SKM-1 (cell line): ENCODE data around the gene ALDH2.
A peak's percentile ranks its signal among the peaks of the same experiment; 100 is the strongest.
"Not testable (repeated sequence)": the region's sequence is repeated elsewhere in the genome, so short reads cannot be mapped to it uniquely, and the experiment has no call there.

Experiments
- DNase-seq: peaks from one replicate; lab custom pipeline; 2025; ENCODE audit not compliant: unreplicated experiment; lab: John Stamatoyannopoulos, UW

Gene ALDH2

DNA sequence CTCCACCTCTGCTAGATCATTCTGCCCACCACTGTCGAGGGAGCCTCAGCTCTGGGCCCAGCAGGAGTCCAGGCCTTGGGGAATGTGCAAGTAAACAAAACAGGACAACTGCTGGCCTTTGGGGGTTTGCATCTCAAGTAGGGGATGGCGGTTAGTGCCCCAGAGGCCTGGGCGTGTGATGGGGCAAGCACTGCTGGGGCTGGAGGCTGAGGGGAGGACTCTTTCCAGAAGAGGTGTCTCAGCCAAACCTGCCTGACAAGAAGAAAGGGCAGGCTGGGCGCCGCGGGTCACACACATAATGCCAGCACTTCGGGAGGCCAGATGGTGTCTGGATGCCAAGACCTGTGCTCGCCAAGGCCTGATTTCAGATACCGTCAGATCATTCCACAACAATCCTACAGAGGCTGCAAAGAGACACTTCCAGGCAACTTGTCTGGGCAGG is 8.6 kb upstream of the ALDH2 start:
- no peak for DNase-seq

DNA sequence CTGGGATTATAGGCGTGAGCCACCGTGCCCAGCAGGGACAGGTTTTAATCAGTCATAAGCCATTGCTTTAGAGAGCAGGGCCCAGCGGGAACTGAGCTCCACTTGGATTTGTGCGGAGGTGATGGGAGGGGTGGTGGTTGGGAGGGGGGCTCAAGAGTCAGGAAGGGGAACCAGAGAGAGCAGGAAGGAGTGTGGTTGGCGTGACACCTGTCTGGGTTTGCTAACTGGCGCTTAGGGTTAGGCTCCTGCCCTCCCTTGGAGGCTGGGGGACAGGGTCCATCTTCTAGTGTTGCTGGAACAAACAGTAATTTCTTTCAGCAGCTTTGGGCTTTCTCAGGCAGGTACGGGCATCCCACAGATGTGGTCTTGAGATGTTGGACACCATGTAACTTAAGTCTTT is 7.5 kb upstream of the ALDH2 start:
- DNase-seq, result no peak

DNA sequence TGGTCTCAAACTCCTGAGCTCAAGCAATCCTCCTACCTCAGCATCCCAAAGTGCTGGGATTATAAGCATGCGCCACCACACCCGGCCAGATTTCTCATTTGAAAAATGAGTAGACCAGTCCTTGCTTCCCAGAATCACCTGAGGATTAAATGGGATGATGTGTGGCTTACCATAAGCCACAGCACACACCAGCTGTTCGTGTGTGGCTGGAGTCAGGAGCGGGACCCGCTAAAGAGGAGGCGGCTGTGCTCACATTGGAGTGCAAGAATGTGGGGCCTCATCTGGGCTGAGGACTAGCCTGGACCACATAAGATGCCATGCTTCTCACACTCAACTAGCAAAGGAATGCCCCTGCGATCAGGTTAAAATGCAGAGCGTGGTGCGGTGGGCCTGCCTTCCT is 6.7 kb upstream of the ALDH2 start:
- no peak for DNase-seq

DNA sequence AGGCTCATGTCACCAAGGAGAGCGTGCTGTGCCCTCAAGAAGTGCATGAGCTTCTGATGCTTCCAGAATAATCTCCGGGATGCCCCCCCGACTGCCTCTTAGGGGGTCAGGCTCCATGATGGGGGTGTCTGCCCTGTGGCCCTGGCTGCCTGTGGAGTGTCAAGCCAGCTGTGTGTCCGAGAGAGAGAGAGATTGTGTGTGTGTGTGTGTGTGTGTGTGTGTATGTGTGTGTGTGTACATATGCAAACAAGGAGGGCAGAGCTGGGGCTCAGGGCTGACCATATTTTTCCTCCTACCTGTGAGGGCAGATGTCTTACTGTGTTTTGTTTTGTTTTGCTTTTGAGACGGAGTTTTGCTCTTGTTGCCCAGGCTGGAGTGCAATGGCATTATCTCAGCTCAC is 5.6 kb upstream of the ALDH2 start:
- DNase-seq, result no peak

DNA sequence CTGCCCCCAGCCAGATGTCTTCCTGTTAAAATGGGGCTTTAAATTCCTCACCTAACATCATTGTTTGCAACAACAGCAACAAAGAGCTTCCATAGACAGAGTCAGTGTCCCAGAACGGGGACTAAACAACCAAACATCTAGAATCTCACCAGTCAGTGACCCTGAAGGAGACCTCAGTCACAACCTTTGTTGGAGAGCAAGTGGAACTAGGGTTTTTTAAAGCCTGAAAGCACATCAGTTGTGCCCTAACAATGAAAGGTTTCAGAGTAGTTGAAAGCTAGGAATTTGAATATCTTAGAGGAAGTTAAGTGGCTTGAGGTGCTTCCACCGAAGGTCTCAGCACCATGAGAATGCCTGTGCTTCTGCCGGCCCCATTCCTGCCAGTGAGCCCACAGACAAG is 5.0 kb upstream of the ALDH2 start:
- DNase-seq, result no peak

DNA sequence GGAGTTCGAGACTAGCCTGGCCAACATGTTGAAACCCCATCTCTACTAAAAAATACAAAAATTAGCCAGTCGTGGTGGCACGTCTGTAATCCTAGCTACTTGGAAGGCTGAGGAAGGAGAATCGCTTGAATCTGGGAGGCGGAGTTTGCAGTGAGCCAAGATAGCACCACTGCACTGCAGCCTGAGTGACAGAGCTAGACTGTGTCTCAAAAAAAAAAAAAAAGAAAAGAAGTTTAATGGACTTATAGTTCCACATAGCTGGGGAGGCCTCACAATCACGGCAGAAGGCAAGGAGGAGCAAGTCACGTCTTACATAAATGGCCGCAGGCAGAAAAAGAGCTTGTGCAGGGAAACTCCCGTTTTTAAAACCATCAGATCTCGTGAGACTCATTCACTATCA is 3.2 kb upstream of the ALDH2 start:
- DNase-seq, result not testable (repeated sequence)

DNA sequence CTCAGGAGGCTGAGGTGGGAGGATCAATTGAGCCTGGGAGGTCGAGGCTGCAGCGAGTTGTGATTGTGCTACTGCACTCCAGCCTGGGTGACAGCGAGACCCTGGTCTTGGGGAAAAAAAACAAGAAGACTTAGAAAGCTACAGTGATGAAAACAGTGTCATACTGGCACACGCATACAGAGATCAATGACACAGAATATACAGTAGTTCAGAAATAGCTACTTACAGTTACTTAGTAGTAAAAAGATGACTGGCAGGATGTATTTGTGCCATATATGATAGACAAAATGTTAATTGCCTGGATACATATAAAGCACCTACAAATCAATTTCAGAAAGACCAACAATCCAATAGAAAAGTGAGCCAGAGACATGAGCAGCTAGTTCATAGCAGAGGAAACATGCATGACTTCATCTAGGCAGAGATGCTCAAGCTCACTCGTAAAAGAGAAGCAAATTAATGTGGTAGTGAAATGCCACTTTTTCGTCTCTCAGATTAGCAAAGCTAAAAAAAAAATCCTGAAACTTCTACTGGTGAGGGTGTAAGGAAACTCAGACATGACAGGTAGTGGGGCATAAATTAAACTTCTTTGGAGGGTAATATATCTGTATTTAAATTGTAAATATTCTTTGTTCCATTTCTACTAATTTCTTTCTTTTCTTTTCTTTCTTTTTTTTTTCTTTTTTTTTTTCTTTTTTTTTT is 2.5 kb upstream of the ALDH2 start:
- DNase-seq, result no peak

DNA sequence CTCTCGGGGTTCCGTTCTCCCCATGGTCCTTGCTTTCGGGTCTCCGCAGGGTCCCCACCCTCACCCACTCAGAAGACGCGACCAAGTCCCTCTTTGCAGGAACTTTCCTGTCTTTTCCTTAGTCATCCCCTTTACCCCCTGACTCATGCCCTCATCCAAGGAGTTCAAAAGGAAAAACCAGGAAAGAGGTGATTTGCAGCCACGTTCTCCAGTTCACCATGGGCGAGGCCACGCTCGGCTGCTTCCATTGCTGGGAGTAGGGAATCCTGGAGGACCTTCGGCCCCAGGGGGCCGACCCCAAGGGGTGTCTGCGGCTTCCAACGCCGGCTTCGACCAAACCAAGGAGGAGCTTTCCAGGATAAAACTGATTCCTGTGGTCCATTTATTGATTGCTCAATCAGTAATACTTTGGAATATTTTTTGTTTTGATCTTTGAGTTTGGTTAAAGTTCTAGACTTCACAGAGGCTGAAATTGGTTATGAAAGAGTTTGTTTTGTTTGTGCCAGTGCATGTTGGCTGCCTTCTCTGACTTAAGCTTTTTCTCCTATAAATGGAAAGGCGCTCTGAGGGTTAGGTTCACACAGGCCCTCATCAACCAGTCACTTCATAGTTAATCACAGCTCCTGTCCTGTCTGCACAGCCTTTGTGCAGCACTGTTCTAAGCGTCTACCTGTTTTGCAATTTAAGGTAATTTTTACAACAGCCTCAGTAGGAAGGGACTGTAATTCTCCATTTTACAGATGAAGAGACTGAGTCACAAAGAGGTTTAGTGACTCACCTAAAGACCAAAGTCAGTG is 827 bp downstream of the ALDH2 start:
- DNase-seq, result no peak

DNA sequence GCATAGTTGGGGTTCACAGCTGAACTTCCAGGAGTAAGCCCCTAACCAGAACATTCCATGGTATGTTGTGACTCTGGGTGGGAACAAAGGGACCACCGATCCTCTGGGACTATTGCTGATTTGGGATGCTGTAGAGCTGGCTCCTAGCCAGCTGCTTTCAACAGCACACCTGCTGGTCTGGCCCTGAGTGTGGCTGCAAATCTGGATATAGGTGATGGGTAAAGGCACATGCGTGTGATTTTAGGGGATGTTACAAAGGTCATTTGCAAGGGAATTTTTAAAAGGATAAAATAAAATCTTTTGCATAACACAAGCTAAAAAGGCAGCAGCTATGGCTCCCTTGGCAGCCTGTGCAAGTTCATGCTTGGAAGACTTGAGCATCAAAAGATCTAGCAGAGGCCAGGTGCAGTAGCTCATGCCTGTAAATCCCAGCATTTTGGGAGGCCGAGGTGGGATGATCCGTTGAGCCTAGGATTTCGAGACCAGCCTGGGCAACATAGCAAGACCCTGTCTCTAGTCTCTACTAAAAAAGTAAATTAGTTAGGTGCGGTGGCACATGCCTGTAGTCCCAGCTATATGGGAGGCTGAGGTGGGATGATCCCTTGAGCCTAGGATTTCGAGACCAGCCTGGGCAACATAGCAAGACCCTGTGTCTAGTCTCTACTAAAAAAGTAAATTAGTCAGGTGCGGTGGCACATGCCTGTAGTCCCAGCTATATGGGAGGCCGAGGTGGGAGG is 1.6 kb downstream of the ALDH2 start:
- no peak for DNase-seq

DNA sequence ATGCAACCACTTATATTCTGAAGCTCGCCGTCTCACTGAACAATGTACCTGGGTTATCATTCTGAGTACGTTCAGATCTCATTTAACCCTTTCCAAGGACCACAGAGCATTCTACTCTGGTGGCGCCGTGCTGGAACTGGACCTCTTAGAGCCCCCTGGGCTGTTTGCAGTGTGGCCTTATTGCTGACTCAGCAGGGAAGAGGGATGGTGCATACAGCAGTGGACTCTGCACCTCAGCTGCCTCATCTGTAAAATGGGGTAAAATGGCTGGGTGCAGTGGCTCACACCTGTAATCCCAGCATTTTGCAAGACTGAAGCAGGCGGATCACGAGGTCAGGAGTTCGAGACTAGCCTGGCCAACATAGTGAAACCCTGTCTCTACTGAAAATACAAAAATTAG is 2.9 kb downstream of the ALDH2 start:
- DNase-seq, result no peak

DNA sequence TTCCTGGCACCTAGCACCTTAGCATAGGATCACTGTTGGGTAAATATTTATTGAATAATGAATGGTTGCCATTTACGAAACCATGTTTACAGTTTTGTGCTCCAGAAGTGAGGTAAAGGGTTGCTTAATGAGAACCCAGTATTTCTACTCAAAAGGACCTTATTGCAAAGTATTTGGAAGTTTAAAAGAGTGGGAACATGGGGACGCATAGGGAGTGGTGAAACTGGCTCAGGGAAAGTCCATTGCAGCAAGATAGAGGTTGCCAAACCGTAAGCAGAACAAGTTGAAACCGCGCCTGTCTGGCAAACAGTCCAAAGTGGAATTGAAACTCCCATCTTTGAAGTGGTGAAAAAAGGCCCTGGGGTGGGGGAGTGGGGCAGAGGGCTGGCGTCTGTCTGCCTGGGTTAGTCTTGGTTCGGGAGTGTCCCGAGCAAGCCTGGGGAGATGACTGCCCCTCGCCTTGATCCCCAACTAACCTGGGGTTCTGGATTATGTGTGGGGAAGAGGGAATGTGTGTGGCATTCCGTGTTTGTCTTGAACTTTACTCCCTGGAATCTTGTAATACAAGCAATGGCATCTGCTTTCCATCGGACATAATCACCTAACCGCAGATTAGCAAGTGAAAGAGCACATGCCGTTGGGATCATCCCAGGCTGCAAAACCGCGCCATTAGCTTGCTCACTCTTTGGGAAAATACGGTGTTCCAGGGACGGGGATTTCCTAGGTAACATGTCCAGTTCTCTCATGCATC is 7.2 kb downstream of the ALDH2 start:
- no peak for DNase-seq

DNA sequence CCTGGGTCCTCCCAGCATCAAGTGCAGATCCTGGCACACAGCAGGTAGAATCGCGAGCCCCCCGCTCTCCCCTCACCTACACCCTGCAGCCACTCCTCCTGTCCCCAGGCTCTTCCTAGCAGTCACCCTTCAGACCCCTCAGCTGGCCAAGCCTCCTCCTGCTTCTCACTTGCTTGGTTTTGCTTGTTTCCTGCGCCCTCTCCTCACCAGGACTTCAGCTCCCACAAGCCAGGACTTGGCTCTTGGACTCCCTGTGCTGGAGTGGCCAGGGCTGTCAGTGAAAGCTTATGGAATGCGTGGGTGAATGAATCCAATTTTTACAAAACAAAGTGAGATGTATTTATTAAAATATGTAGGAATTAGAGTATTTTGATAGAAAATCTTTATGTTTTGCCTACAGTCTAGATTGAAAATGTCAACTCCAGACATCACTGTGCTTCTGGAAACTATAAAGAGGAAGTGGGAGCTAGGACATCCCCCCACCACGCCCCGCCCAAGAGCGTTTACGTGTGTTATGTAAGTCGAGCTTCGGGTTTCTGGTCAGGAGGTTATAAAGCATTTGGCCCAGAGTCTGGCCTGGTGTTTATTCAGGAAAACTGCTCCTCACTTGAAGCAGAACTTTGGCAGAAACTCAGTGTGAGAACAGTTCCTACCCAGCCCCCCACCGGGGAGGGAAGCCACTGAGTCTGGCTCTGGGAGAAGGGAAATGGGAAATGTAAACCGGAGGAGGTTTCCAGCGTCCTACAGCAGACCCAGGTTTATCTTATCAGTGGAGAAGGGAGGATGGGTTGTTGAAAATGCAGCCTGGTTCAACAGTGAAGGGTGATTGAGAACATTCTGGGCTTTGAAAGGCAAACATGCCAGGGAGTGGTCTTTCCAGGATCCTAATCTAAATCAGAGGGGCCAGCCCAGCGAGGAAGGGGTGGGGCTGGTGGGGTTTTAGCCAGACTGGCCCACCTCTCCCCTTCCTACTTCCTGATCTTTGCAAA is 8.8 kb downstream of the ALDH2 start:
- DNase-seq, result peak; percentile 70

DNA sequence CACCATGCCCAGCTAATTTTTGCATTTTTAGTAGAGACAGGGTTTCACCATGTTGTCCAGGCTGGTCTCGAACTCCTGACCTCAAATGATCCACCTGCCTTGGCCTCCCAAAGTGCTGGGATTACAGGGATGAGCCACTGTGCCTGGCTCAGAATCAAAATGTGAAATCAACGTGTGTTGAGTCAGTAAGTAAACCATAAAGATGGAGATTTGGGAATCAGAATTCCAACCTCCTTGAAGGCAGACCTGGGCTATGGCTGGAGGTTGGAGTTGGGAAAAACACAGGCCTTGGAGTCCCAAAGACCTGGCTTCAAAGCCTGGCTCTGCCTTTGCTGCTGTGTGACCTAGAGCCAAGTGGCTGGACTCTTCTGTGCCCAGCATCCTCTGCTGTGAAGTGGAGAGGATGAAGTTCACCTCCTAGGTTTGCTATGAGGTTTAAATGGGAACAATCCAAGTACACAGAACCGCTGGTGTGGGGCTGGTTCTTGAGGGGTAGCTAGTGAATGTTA is 10.2 kb downstream of the ALDH2 start:
- DNase-seq, result no peak

DNA sequence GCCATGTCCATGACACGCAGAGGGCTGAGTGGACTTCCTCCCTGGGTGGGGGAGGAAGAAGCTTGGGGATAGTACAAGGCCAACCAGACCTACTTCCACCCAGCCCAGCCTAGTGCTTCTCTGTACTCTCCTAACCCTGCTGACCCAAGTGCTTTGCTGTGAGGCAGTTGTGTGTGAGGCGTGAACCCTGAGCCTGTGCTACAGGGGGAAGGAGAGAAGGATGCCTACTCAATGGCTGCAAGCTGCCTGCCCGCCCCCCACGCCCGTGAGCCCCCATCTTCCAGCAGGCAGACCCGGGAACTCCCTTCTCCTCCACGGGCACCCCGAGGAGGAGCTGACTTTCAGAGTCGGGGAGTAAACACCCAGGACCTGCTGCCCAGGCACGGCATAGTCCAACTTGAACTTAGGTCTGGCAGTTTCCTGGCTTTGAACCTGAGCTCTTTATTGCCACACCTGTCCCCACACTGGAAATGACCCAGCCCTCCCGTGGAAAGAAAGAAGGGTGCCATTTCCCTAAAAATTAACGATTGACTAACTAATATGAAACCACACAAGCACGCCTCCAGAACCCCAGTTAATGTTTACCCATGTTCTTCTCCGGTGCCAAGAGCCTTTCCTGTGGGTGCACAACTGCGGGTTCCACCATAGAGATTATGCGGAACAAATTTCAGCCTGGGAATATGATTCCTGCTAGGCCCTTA is 10.8 kb downstream of the ALDH2 start:
- no peak for DNase-seq

DNA sequence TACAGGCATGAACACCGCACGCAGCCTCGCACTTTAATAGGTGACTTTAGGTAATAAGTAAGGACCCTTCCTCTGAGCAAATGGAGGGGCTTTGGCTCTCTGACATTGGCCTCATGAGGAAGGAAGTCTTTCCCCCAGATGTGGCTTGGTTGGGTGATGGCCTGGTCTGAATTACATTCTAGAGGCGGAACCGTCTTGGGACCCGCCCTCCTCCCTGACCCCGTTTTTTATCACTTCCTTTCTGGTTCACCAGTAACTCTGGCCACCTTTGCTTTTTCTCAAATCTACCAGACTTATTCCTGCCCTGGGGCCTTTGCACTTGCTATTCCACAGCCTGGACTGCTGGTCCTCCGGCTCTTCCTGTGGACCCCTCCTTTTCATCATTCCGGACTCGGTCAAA is 13.4 kb downstream of the ALDH2 start:
- DNase-seq, result no peak

DNA sequence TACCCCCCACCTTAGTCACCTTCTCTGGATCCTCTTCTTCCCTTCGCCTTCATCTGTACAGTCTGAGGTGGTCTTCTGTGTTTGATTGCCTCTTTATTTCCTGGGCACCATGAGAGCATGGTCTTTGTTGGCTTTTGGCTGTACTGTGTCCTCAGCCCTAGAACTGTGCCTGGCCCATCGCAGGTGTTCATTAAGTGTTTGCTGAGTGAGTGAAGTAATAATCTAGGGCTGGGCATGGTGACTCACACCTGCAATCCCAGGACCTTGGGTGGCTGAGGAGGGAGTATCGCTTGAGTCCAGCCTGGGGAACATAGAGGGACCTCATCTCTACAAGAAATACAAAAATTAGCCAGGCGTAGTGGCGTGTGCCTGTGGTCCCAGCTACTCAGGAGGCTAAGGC is 13.9 kb downstream of the ALDH2 start:
- no peak for DNase-seq

DNA sequence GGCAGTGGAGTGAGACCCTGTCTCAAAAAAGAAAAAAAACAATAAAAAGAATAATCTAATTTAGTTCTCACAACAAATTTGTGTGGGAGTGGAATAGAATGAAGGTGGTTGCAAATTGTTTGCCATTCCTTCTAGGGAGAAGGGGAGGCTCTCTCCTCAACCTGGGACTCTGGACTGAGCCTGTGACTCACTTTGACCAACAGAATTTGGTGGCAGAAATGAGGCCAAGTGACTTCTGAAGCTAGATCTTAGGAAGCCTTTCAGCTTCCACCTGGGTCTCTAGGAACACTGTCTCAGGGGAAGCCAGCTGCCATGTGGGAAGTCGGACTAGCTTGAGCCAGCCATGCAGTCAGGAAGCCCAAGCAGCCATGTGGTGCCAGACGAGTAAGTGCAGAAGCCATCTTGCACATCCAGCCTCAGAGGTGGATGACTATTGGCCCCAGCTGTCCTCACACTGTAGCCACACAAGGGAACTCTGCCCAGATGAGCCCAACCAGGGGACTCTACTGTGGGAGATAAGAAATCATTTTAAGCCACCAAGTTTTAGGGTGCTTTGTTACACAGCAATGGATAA is 14.4 kb downstream of the ALDH2 start:
- DNase-seq, result no peak

DNA sequence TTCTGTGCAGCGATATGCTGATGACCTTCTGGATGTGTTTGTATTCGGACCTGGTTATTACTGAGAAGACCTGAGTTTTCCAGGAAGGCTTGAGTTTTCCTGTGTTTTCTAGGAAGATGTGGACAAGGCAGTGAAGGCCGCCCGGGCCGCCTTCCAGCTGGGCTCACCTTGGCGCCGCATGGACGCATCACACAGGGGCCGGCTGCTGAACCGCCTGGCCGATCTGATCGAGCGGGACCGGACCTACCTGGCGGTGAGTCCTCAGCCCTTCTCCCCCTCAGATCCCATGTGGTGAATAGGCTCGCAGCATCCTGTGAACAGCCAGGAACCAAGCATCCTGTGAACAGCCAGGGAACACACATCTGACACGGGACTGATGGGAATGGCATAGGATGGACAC is 16.3 kb downstream of the ALDH2 start:
- DNase-seq, result no peak

DNA sequence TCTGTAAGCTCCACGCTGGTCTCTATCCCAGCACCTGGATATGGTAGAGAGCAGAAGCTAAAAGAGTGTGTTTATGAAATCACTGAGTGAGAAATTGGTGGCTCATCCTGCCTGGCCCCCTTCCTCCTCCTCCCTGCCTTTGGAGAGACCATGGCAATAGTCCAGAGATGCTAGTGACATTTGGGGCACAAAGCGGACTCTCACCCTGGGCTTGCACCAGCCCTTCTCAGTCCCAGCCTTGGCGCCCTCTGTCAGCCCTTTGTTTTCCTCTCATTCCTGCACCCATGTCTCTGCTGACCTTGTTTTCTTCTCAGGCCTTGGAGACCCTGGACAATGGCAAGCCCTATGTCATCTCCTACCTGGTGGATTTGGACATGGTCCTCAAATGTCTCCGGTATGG is 18.2 kb downstream of the ALDH2 start:
- DNase-seq, result no peak
